KMS-11 (cell line): ENCODE measurements around the gene ENPP6.

Experiments used
- H2AFZ ChIP-seq: fragments of 200-600 bp; sonication (generic); 2 replicates; pipeline ENCODE4 v1.6.1; 2016; ENCODE audit warnings: antibody characterized with exemption, mixed run types, low read depth
- H3K27ac ChIP-seq: fragments of 200-600 bp; sonication (generic); 2 replicates; pipeline ENCODE4 v1.6.1; 2016; ENCODE audit warnings: mild to moderate bottlenecking, mixed run types
- H3K27me3 ChIP-seq: fragments of 200-600 bp; sonication (generic); 2 replicates; pipeline ENCODE4 v1.6.1; 2017; ENCODE audit warnings: mild to moderate bottlenecking, low read depth, mixed run types, moderate library complexity; ENCODE audit not compliant: insufficient read depth
- H3K36me3 ChIP-seq: fragments of 200-600 bp; sonication (generic); 2 replicates; pipeline ENCODE4 v1.6.1; 2017; ENCODE audit warnings: mild to moderate bottlenecking, mixed run types; ENCODE audit not compliant: insufficient read depth
- H3K4me1 ChIP-seq: fragments of 200-600 bp; sonication (generic); 2 replicates; pipeline ENCODE4 v1.6.1; 2016; ENCODE audit warnings: mild to moderate bottlenecking, low read depth, mixed run types; ENCODE audit not compliant: poor library complexity, severe bottlenecking
- H3K4me2 ChIP-seq: fragments of 200-600 bp; sonication (generic); 2 replicates; pipeline ENCODE4 v1.7.0; 2016; ENCODE audit warnings: mild to moderate bottlenecking, mixed run types
- H3K4me3 ChIP-seq: fragments of 200-600 bp; sonication (generic); IDR thresholded peaks from 2 replicates; pipeline ENCODE4 v1.6.1; 2017; ENCODE audit warnings: low read depth, low read length, mixed read lengths; ENCODE audit not compliant: insufficient read depth
- H3K79me2 ChIP-seq: fragments of 200-600 bp; sonication (generic); 2 replicates; pipeline ENCODE4 v1.6.1; 2016; ENCODE audit warnings: low read depth, mixed run types; ENCODE audit not compliant: insufficient read depth
- H3K9ac ChIP-seq: fragments of 200-600 bp; sonication (generic); 2 replicates; pipeline ENCODE4 v1.6.1; 2016; ENCODE audit warnings: mild to moderate bottlenecking, mixed run types
- H4K20me1 ChIP-seq: fragments of 200-600 bp; sonication (generic); 2 replicates; pipeline ENCODE4 v1.6.1; 2016; ENCODE audit warnings: mild to moderate bottlenecking, mixed run types; ENCODE audit not compliant: insufficient read depth
- CTCF ChIP-seq: fragments of 200-600 bp; sonication (generic); conservative IDR thresholded peaks from 2 replicates; pipeline ENCODE4 v1.6.1; 2017; ENCODE audit warnings: low read depth, mild to moderate bottlenecking, antibody characterized with exemption, low read length, moderate library complexity, mixed read lengths

ENPP6 gene

DNA sequence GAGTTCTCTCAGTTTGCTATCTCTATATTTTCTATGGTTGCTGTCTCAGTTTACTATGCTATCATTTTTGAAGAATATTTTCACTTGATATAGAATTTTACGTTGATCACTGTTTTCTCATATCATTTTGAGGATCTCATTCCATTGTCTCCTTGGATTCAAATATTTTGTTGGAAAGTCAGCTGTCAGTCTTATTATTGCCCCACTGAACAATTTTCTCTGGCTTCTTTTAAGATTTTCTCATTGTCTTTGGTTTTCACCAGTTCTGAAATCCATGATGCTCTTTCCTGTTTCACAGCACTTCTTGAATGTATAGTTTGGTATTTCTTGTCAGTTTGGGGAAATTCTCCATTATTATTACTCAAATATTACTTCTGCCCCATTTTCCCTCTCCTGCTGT lies 81.1 kb downstream of the ENPP6 start:
- Histone ChIP-seq H3K27ac (no peak overlapping the region), H3K4me1 (no peaks in the 10 kb centered on the region), H3K9ac (no peak overlapping the region), H4K20me1 (no peaks in the 10 kb centered on the region), H3K36me3 (no peaks in the 10 kb centered on the region), H2AFZ (no peak overlapping the region), H3K27me3 (no peaks in the 10 kb centered on the region), H3K4me2 (no peak overlapping the region), H3K79me2 (no peaks in the 10 kb centered on the region), H3K4me3 (no peak overlapping the region)
- TF ChIP-seq CTCF: no peak

- Histone ChIP-seq H3K4me3 (no peak overlapping the region), H3K27me3 (no peaks in the 10 kb centered on the region), H2AFZ (no peak overlapping the region), H3K4me2 (no peak overlapping the region), H4K20me1 (no peaks in the 10 kb centered on the region), H3K79me2 (no peaks in the 10 kb centered on the region), H3K4me1 (no peaks in the 10 kb centered on the region), H3K9ac (no peak overlapping the region), H3K27ac (no peak overlapping the region), H3K36me3 (no peaks in the 10 kb centered on the region)
- TF ChIP-seq CTCF: no peak
These were observed 90.9 kb downstream of the ENPP6 start for GRCh38 chr4:184126800-184127199.

DNA sequence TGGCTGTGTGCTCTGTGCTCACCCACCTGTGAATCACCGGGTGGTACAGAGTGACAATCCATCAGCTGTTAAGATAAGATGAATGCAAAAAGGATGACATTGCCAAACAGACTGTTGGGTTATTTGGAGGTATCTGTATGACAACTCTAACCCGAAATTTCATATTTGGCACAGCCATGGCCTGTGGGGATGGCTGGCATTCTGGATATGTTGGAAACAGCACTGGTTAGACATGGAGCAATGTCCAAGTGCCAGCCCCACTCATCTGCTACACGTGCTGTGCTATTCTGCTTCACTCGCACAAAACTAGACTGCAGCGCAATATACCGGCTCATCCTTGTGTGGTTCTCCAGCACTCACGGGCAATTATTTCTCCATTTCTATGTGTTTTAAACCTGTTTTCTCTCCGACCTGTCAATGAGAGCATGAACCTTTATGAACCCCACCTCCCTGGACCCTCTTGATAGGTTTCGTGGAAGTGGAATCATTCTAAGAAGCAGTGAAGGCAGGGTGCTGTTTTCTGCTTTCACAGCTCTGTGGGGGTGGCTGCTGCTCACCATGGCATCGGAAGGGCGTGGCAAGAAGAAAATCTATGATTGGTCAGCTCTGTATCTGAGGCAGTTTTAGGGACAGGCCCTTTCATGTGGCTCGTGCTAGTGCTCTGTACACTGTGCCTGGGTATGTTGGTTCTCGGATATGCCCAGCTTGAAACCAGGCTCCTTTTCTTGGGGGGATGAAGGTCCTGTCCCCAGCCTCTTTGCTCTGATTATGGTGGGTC lies 94.9 kb downstream of the ENPP6 start:
- H3K27me3 ChIP-seq: no peaks in the 10 kb centered on the region
- H4K20me1 ChIP-seq: no peaks in the 10 kb centered on the region
- no peaks in the 10 kb centered on the region for H3K4me1 ChIP-seq
- no peak overlapping the region for H3K27ac ChIP-seq
- H3K4me3 ChIP-seq: no peak overlapping the region
- H3K4me2 ChIP-seq: no peak overlapping the region
- TF ChIP-seq CTCF: no peak
- H3K79me2 ChIP-seq: no peaks in the 10 kb centered on the region
- H3K36me3 ChIP-seq: no peaks in the 10 kb centered on the region
- no peak overlapping the region for H2AFZ ChIP-seq
- no peak overlapping the region for H3K9ac ChIP-seq

DNA sequence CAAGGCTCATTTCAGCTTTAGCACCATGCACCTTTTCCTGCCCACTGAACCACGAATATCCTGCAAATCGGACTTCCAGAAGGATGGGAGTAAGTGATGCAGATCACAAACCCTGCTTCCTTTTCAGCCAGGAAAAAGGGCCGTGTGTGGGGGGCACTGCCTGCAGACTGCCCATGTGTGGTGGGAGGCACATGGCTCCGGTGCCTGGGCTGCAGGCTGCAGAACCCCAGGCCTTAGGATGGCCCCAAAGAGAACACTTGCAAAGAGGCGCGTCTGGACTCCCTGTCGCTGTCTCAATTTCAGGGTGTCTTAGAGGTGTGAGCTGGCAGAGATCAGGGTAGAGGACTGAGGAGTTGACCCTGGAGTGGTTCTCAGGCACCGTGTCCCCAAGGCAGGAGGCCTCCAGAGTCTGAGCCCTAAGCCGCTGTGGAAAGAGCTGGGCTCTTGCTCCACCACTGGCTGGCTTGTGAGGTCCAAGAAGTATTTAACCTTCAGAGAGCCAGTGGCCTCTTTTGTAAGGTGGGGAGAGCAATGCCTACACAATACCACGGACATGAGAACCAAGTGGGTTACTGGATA lies 97.0 kb downstream of the ENPP6 start:
- H3K27ac ChIP-seq: no peak overlapping the region
- H3K9ac ChIP-seq: no peak overlapping the region
- H3K27me3 ChIP-seq: no peaks in the 10 kb centered on the region
- no peaks in the 10 kb centered on the region for H3K79me2 ChIP-seq
- H3K4me2 ChIP-seq: no peak overlapping the region
- no peak overlapping the region for H2AFZ ChIP-seq
- H3K4me3 ChIP-seq: no peak overlapping the region
- H3K36me3 ChIP-seq: no peaks in the 10 kb centered on the region
- no peaks in the 10 kb centered on the region for H4K20me1 ChIP-seq
- no peaks in the 10 kb centered on the region for H3K4me1 ChIP-seq
- TF ChIP-seq CTCF: no peak
